ENCODE measurements around the gene FGFR1OP2.

- TF ChIP-seq CTCF (conservative IDR thresholded peaks at IDR 0.05) (no peak), EZH2 (IDR thresholded peaks at IDR 0.05; ENCODE audit: low read depth) (no peak)
Measured at GRCh38 chr12:27001663-27002062, 63.4 kb downstream of the FGFR1OP2 start.

Data from PC-9 (cell line).